ENCODE data around the gene MOCOS.
A peak's percentile ranks its signal among the peaks of the same experiment; 100 is the strongest.

DNA sequence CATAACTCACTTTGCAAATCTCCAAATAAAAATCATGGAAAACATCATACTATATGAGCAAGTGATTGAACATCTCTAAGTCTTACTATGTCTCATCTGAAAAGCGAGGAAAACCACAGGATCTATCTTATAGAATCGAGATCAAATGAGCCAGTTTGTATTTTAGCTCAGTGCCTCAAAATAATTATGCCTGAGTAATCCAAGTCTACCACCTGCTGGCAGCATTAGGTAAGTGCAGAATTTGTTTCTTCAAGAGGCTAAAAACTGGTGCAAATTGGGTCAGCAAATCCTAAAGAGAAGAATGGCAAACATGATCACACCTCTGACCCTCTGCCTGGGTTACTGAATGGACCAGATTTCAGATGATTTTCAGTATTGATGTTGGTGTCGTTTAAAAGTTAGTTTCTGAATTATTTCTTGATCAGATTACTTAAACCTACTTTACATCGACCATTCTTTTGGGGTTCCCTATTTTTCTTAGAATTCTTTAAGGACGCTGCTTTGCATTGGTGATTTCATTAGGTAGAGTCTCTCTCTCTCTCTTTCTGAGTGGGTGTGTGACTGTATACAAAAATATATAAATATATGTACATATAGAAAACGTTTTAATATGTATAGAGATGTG, 97.5 kb downstream of the MOCOS start:
- TF ChIP-seq GABPB1 (CRISPR knock-in tag; IDR thresholded peaks at IDR 0.05) = no peak
- TF ChIP-seq, protein P1, sequence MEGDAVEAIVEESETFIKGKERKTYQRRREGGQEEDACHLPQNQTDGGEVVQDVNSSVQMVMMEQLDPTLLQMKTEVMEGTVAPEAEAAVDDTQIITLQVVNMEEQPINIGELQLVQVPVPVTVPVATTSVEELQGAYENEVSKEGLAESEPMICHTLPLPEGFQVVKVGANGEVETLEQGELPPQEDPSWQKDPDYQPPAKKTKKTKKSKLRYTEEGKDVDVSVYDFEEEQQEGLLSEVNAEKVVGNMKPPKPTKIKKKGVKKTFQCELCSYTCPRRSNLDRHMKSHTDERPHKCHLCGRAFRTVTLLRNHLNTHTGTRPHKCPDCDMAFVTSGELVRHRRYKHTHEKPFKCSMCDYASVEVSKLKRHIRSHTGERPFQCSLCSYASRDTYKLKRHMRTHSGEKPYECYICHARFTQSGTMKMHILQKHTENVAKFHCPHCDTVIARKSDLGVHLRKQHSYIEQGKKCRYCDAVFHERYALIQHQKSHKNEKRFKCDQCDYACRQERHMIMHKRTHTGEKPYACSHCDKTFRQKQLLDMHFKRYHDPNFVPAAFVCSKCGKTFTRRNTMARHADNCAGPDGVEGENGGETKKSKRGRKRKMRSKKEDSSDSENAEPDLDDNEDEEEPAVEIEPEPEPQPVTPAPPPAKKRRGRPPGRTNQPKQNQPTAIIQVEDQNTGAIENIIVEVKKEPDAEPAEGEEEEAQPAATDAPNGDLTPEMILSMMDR (IDR thresholded peaks at IDR 0.05) = peak; percentile 61
